Measurements from ENCODE around the gene LRRN1.

LRRN1 gene

GRCh38 chr3:3799173-3800079 lies at the start of gene LRRN1:
LRRN1 (plus strand) TSS chr3:3799431; CDS start chr3:3844642, 45,211 bp downstream.
- peak; percentile 16 to 24 (median 20) for DNase-seq (ENCODE audit: low read depth in 2 of 3, low spot score in 1 of 3)

DNA sequence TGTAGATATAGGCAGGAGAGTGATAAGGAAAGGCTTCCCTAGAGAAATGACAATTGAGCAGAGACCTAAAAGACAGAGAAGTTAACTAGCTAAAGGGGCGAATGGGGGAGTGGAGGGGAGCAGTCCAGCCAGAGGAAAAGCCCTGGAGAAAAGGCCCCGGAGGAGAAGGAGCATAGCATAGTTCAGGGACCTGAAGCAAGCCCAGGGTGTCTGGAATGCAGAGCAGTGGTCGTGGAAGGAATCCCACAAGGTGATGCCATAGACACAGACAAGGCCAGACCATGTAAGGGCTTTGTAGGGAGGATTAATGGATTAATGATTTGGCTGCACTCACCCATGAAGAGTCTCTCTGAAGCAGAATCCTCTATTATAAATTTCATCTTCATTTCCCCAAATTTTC lies 45.8 kb upstream of the LRRN1 start:
- no peak for DNase-seq (ENCODE audit: low read depth in 2 of 3, low spot score in 1 of 3)

DNA sequence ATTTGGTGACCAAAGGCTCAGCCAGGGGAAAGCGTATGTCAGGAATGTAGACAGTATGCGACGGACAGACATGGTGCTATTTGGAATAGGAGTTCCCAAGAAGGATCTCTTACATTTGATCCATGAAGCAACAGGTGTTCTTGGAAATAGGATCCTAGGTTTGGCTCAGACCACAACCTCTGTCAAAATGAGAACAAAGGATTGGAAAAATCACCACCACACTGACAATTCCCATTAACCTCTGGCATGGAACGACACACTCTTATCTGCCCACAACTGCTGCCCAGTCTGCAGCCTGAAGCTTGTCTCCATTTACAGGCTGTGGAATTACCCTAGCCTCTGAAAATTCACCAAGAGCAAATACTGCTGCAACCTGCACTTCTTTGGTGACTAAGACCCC lies 33.6 kb upstream of the LRRN1 start:
- no peak for DNase-seq (ENCODE audit: low read depth in 2 of 3, low spot score in 1 of 3)

GRCh38 chr3:3766140-3766539 lies 33.1 kb upstream of the LRRN1 start:
- DNase-seq (ENCODE audit: low read depth in 2 of 3, low spot score in 1 of 3) = no peak

GRCh38 chr3:3771094-3771493 lies 28.1 kb upstream of the LRRN1 start:
- DNase-seq (ENCODE audit: low read depth in 2 of 3, low spot score in 1 of 3) = no peak

GRCh38 chr3:3771567-3771966 lies 27.7 kb upstream of the LRRN1 start:
- no peak for DNase-seq (ENCODE audit: low read depth in 2 of 3, low spot score in 1 of 3)

DNA sequence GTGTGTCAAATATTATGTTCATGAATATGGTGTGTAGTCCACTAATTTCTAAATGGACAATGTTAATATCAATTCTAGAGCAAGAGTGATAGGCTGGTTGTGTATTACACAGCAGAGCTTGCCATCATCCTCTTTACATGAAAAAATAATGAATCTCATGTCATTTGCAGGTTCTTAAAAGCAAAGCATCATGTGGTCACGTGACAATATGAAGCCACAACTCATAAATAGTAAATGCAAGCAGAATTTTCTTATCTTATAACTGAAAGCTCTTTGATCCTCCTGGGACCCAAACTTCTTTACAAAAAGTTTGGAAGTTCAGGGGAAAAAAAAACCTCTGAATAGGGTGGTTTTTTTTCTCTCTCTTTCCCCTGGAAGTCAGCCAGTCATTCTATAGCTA lies 26.9 kb upstream of the LRRN1 start:
- DNase-seq (ENCODE audit: low read depth in 2 of 3, low spot score in 1 of 3) = no peak

- DNase-seq (ENCODE audit: low read depth in 2 of 3, low spot score in 1 of 3) = no peak
Measured at GRCh38 chr3:3772920-3773319, 26.3 kb upstream of the LRRN1 start.

- no peak for DNase-seq (ENCODE audit: low read depth in 2 of 3, low spot score in 1 of 3)
Measured at GRCh38 chr3:3776607-3777006, 22.6 kb upstream of the LRRN1 start.

GRCh38 chr3:3778216-3778615 lies 21.0 kb upstream of the LRRN1 start:
- DNase-seq (ENCODE audit: low read depth in 2 of 3, low spot score in 1 of 3) = no peak

DNA sequence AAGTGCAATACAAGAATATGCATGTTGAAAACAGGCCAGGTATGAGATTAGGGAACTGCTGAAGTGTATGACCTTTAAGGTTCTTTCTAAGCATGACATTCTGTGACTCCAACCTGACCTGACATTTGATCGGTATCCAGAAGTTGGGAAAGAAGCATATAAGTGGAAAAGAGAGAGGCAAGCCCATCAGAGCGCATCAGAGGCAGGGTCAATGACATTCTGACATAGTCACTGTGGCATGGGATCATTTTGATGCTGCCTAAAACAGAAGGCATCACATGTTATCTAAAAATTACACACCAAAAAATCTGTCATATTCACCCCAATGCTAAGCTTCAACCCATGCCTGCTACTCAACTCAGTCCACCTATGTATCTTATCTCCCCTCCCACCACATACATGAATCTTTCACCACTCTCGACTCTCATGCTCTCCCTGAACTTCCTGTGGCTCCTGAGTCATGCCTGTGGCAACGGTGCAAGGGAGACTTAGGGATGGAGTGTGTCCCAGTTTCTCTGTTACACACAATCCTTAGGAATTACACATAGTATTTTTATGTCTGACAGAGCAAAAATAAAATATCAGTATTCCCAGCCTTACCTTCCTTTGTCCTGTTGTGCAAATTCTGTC lies 20.5 kb upstream of the LRRN1 start:
- DNase-seq (ENCODE audit: low read depth in 2 of 3, low spot score in 1 of 3) = no peak

GRCh38 chr3:3782457-3782856 lies 16.8 kb upstream of the LRRN1 start:
- no peak for DNase-seq (ENCODE audit: low read depth in 2 of 3, low spot score in 1 of 3)

DNA sequence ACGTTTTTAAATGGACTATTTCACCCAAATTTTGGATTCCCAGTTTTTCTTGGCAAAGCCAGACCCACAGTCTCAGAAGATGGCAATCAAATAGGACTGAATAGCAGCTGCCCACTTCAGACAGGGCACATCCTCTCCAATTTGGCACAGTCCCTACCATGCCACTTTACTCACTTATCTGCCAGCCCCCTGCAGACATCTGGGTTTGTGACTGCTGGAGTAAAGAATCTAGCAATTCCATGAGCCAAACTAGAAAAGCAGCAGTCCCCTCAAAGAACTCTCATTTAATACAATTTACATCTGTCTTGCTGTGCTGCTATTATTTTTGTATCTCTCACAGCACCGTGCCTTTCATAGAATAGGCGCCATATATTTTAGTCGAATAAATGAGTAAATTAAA lies 16.0 kb upstream of the LRRN1 start:
- DNase-seq (ENCODE audit: low read depth in 2 of 3, low spot score in 1 of 3) = no peak

DNA sequence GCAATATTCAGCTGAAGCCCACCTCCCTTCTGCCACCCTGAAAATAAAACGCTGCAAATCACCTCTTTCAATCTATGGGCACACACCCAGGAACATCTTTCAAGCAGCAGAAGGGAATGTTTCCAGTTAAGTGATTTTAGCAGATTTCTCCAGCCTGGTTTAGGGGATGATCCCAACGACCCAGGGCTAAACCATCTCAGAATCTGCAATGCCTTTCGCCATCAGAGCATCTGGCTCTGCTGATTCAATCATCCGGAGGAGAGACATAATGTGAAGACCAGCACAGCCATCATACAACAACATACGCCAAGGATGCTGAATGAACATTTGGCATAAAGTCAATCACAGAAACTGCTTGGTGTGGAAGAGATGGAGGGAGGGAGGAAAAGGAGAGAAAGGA lies 15.5 kb upstream of the LRRN1 start:
- DNase-seq (ENCODE audit: low read depth in 2 of 3, low spot score in 1 of 3) = no peak

- DNase-seq (ENCODE audit: low read depth in 2 of 3, low spot score in 1 of 3) = no peak
Measured at GRCh38 chr3:3792391-3792790, 6.8 kb upstream of the LRRN1 start.

GRCh38 chr3:3798631-3799113 lies 559 bp upstream of the LRRN1 start:
- DNase-seq (ENCODE audit: low read depth in 2 of 3, low spot score in 1 of 3) = peak; percentile 2 to 16 (median 6)

DNA sequence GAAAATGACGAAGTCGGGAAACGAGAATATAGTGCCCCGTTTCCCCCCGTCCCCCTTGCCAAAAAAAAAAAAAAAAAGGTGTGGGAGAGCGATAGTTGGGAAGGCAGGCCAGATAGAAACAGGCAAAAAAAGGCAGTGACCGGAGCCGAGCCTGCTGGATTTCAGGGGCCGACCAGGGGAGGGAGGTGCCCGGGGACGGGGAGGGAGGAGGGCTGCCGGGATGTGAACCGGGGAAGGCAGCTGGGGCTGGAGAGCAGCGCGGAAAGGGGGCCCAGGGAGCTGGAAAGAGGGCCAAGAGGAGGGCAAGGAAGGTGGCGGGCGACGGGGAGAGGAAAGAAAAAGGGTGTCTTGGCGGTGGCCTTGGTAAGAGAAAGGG lies 837 bp downstream of the LRRN1 start:
- DNase-seq (ENCODE audit: low read depth in 2 of 3, low spot score in 1 of 3) = no peak

DNA sequence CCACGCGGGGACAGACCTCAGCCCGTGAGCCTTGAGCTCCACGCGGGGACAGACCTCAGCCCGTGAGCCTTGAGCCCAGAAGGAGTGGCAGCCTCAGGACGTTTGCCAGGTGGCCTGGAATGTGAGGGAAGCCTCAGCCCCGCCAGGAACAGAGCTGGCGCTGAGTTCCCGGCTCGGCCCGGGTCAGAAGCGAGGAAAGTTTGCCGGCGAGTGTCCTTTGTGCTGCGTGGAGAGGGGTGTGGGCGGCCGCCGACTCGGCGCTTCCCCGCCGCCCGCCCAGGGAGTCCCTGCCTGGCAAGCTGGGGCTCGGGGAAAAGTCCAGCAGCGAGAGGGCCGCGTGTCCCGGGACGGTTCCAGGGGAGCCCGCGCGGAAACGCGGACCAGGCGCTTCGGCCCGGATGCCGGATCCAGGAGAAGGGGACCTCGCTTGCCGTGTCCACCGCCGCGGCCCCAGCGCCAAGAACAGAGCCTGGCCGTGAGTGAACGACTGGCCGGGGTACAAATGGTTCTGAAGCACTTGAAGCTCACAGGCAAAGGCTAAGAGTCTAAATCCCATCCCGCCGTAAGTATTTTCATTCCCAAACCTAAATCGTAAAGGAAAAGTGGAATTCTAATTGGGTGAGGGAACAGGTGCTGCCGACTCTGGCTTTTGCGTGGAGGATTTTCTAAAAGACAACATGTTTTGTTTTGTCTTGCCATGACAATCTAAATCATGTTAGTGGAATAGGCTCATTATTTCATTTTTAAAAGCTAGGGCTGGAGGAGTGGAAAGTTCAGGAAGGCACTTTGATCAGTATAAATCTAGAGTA lies 1.7 kb downstream of the LRRN1 start:
- no peak for DNase-seq (ENCODE audit: low read depth in 2 of 3, low spot score in 1 of 3)

- DNase-seq (ENCODE audit: low read depth in 2 of 3, low spot score in 1 of 3) = no peak
Measured at GRCh38 chr3:3801494-3801841, 2.2 kb downstream of the LRRN1 start.

DNA sequence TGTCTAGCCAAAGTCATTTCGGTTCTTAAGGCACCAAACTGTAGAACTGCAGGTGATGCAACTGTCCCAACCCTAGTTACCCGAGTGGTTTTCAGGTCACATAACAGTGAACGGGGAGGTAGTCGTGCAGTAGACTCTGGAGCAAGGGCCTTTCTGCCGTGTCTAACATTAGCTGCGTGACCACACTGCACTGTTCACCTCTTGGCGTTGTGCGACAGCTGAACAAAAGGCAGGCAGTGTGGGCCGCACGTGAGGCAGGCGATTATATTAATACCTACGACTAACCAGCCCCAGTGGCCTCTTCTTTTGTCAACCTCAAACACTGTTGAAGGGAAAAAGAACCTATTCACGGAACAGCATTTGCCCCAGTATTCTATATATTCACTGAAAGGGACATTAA lies 2.8 kb downstream of the LRRN1 start:
- DNase-seq (ENCODE audit: low read depth in 2 of 3, low spot score in 1 of 3) = no peak

DNA sequence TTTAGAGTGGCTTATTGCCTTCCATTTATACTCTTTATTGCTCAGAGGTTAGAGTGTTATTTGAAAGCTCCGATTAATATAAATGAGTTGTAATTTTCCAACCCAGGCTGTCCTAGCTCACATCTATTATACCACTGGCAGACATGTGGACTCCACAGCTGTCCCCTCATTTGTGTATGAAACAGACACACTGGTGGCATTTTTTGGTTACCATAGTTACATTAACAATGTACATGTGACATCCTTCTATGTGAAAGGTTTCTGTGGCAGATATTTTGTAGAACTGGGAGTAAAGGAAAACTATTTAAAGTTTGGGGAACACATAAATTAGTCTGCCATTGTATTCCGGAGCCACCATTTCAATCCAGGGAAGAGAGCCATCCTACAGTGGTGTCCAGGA lies 5.3 kb downstream of the LRRN1 start:
- DNase-seq (ENCODE audit: low read depth in 2 of 3, low spot score in 1 of 3) = no peak

DNA sequence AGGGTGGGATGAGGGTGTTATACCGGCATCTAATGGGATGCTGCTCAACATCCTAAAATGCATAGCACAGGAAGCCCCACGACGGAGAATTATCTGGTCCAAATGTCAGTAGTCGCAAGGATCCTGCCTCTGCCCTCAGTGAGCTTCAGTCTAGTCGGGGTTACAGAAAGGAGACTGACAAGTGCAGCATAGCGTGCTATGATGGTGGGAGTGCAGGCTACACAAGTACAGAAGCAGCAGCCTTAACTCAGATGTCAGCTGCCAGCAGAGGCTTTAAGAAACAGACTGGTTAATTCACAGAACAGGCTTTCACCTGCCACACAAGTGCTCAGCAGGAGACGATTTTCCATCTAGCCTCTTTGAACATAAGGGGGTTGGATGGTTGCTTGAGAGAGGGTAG lies 6.9 kb downstream of the LRRN1 start:
- no peak for DNase-seq (ENCODE audit: low read depth in 2 of 3, low spot score in 1 of 3)
